Measurements from ENCODE around the gene SPECC1. TPM values are rescaled to one million over a fixed set of nuclear protein-coding genes. Genes with fewer than 3 reads are reported as not detected.

The SPECC1 gene
- total and polyA plus RNA-seq, 9 of the 15 experiments (the other 6 are each of a cell fraction or from before 2014, with no cell fraction given): 2.4 to 19.6 (median 14.7) TPM

DNA sequence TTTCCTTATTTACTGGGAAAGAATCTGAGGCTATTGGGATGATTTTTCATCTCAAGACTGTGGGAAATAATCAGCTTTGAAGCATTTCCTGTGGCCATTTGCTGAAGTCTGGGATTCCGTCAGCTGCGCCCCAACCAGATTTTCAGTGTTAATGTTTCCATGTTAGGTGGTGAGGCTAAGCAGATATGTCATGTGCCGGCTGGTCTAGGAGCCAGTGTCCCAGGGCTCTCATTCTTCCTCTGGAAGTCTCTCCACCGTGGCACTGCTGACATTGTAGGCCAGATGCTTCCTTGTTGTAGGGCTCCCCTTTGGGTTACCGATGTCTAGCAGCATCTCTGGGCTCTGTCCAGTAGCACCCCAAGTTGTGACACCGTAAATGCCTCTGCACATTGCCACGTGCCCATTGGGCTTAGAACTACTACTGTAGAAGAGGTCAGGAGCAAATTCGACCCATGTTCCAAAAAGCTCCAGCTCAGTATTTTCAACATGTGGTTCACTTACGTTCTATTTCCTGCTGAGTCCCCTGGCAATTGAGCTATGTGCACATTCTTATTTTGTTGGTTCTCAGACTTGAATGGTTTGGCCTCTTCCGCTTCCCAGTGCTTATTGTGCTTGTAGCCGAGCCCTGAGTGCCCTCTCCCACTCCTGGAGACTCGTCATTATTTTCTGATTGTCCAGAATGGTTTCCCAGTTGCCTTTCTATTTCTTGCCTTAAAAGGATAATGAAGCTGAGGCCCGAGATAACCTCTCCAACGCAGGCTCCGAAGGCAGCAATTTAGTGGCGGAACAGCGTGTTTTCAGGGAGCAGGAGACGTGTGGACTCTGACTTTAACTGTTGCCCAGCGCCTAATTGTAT is 82.2 kb downstream of the SPECC1 start:
- POLR2A ChIA-PET: interaction anchor here (0.7 kb wide), 2 partner anchors 10 to 16 kb away, joined by 3 read pairs; no protein-coding TSS in a partner anchor
- Histone ChIP-seq H2AFZ (ENCODE audit: low read depth, low read length) (no peak overlapping the region), H3K4me3 (no peak overlapping the region), H3K9ac (ENCODE audit: insufficient read depth in 1 of 2, low read depth in 2 of 2, low read length in 2 of 2) (no peak overlapping the region), H3K27ac (ENCODE audit: extremely low read depth, low read depth, low read length) (no peak overlapping the region), H3K9me1 (ENCODE audit: control insufficient read depth, insufficient read depth, low read length) (no peaks in the 10 kb centered on the region), H3K36me3 (ENCODE audit: control insufficient read depth, insufficient read depth, low read length) (no peaks in the 10 kb centered on the region), H3K79me2 (ENCODE audit: control insufficient read depth, insufficient read depth, low read length) (no peaks in the 10 kb centered on the region), H3K27me3 (ENCODE audit: control insufficient read depth in 2 of 2, insufficient read depth in 2 of 2, low read length in 2 of 2) (no peaks in the 10 kb centered on the region), H4K20me1 (replicated peaks; ENCODE audit: control insufficient read depth, insufficient read depth, low read length) (no peaks in the 10 kb centered on the region), H3K4me2 (ENCODE audit: insufficient read depth, low read length) (no peak overlapping the region), H3K4me1 (replicated peaks in 1 of 2; ENCODE audit: control insufficient read depth in 2 of 2, insufficient read depth in 2 of 2, low read length in 2 of 2) (no peaks in the 10 kb centered on the region; a peak in 2 of 5 replicates), H3K9me3 (replicated peaks; ENCODE audit: control insufficient read depth, insufficient read depth, low read depth, low read length) (no peaks in the 10 kb centered on the region)
- ATAC-seq: no peak
- TF ChIP-seq, protein P1, sequence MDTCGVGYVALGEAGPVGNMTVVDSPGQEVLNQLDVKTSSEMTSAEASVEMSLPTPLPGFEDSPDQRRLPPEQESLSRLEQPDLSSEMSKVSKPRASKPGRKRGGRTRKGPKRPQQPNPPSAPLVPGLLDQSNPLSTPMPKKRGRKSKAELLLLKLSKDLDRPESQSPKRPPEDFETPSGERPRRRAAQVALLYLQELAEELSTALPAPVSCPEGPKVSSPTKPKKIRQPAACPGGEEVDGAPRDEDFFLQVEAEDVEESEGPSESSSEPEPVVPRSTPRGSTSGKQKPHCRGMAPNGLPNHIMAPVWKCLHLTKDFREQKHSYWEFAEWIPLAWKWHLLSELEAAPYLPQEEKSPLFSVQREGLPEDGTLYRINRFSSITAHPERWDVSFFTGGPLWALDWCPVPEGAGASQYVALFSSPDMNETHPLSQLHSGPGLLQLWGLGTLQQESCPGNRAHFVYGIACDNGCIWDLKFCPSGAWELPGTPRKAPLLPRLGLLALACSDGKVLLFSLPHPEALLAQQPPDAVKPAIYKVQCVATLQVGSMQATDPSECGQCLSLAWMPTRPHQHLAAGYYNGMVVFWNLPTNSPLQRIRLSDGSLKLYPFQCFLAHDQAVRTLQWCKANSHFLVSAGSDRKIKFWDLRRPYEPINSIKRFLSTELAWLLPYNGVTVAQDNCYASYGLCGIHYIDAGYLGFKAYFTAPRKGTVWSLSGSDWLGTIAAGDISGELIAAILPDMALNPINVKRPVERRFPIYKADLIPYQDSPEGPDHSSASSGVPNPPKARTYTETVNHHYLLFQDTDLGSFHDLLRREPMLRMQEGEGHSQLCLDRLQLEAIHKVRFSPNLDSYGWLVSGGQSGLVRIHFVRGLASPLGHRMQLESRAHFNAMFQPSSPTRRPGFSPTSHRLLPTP (IDR thresholded peaks at IDR 0.05; ENCODE audit: borderline replicate concordance, extremely low read depth, insufficient read length): no peak
- TF ChIP-seq ZNF354B (CRISPR knock-in tag; IDR thresholded peaks at IDR 0.05) (no peak), E2F3 (CRISPR knock-in tag; IDR thresholded peaks at IDR 0.05) (no peak), ZNF184 (CRISPR knock-in tag; IDR thresholded peaks at IDR 0.05) (no peak), ELF4 (CRISPR knock-in tag; IDR thresholded peaks at IDR 0.05) (no peak), TAF9B (IDR thresholded peaks at IDR 0.05; ENCODE audit: partially characterized antibody) (no peak), CREB1 (IDR thresholded peaks at IDR 0.05) (no peak), CREB1 (CRISPR knock-in tag; IDR thresholded peaks at IDR 0.05) (no peak), EP300 (IDR thresholded peaks at IDR 0.05; ENCODE audit: low read length) (no peak), SRSF9 (IDR thresholded peaks at IDR 0.05; ENCODE audit: borderline replicate concordance, low read depth, low read length) (no peak), ZZZ3 (IDR thresholded peaks at IDR 0.05) (no peak), NFIX (CRISPR knock-in tag; IDR thresholded peaks at IDR 0.05; ENCODE audit: low read depth) (no peak), ZNF133 (CRISPR knock-in tag; IDR thresholded peaks at IDR 0.05) (no peak)
- TF ChIP-seq, protein P2, sequence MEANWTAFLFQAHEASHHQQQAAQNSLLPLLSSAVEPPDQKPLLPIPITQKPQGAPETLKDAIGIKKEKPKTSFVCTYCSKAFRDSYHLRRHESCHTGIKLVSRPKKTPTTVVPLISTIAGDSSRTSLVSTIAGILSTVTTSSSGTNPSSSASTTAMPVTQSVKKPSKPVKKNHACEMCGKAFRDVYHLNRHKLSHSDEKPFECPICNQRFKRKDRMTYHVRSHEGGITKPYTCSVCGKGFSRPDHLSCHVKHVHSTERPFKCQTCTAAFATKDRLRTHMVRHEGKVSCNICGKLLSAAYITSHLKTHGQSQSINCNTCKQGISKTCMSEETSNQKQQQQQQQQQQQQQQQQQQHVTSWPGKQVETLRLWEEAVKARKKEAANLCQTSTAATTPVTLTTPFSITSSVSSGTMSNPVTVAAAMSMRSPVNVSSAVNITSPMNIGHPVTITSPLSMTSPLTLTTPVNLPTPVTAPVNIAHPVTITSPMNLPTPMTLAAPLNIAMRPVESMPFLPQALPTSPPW (CRISPR knock-in tag; IDR thresholded peaks at IDR 0.05): no peak
- TF ChIP-seq, protein P3, sequence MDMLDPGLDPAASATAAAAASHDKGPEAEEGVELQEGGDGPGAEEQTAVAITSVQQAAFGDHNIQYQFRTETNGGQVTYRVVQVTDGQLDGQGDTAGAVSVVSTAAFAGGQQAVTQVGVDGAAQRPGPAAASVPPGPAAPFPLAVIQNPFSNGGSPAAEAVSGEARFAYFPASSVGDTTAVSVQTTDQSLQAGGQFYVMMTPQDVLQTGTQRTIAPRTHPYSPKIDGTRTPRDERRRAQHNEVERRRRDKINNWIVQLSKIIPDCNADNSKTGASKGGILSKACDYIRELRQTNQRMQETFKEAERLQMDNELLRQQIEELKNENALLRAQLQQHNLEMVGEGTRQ (CRISPR knock-in tag; IDR thresholded peaks at IDR 0.05): no peak
- in situ Hi-C loops (cut with MboI): no loop called here
- intact Hi-C loops (cut with micrococcal nuclease): loop anchor here (10.0 kb wide), 1 partner anchor 77 kb away; no protein-coding TSS in a partner anchor
- DNase-seq (ENCODE audit: extremely low read depth in 1 of 4, low spot score in 3 of 4): no peak
- BruUV-seq (replicated peaks): no TSS peak
- FAIRE-seq: no peak
- WGBS (ENCODE audit: insufficient coverage, low coverage, missing lambda C conversion rate): 79% methylated on average over 18 of the region's 19 CpGs
- CTCF ChIA-PET (ENCODE audit: low intra/inter-chr PET ratio): no interaction called here
